HCT116 (cell line): ENCODE data around the gene MISP. TPM values are rescaled to one million over a fixed set of nuclear protein-coding genes. Genes with fewer than 3 reads are reported as not detected.

ENCODE experiments used
- ATAC-seq: fragments of 200-7000 bp; cut with Tn5 transposase; 2 replicates; pipeline ENCODE4 v1.9.1; 2020; ENCODE audit warnings: mild to moderate bottlenecking, moderate library complexity
- BruUV-seq: library from RNA; stranded (reverse); fragments of 400-500 nt; replicated peaks from 2 replicates; lab custom pipeline; 2021; lab: Mats Ljungman, UMichigan
- CTCF ChIA-PET: fragments of 300-600 bp; sonication (Branson Sonifier 250); formaldehyde crosslinking; loops from one replicate; lab custom pipeline; 2021; ENCODE audit warnings: antibody characterized with exemption; lab: Charles Lee
- POLR2A ChIA-PET: fragments of 300-600, 350-600 bp; sonication (Branson Sonifier 250); formaldehyde crosslinking; loops from one replicate; lab custom pipeline; 2021; ENCODE audit warnings: antibody characterized with exemption; lab: Charles Lee
- RAD21 ChIA-PET, 2 experiments: fragments of 300-600 bp; sonication (Branson Sonifier 250); formaldehyde crosslinking; loops; one replicate each; lab custom pipeline; 2023; ENCODE audit warnings: low total read pairs in 2 of 2; ENCODE audit not compliant: uncharacterized antibody in 2 of 2, unreplicated experiment in 2 of 2, low non-redundant PET in 1 of 2; lab: Charles Lee
- DNase-seq: peaks from one replicate; pipeline ENCODE4 v3.0.0-alpha.2; 2010; ENCODE audit warnings: low read depth, low spot score
- H2AFZ ChIP-seq: fragments of 200-600 bp; shearing (Covaris generic), sonication (generic); 2 replicates; pipeline ENCODE4 v1.6.1; 2017; ENCODE audit warnings: low read depth, mixed run types, mixed read lengths, antibody characterized with exemption, low read length; ENCODE audit not compliant: poor library complexity, severe bottlenecking
- H3K27ac ChIP-seq: 2 replicates; pipeline ENCODE4 v1.5.1; 2012; ENCODE audit warnings: low read depth, low read length
- H3K27me3 ChIP-seq: fragments of 200-600 bp; sonication (generic); 2 replicates; pipeline ENCODE4 v1.6.1; 2016; ENCODE audit warnings: mixed run types, low read length, mixed read lengths; ENCODE audit not compliant: insufficient read depth
- H3K36me3 ChIP-seq, 2 experiments: fragments of 200-500 bp in 1 of 2; fragments of 200-600 bp in 1 of 2; sonication (Bioruptor generic) in 1 of 2; sonication (generic) in 1 of 2; 2 replicates each; pipeline versions ENCODE4 v1.5.1 to v1.6.1; 2014 to 2016; ENCODE audit warnings: low read length in 2 of 2, inconsistent platforms in 1 of 2, mixed read lengths in 1 of 2, mixed run types in 1 of 2; ENCODE audit not compliant: insufficient read depth in 2 of 2, control insufficient read depth in 1 of 2
- H3K4me1 ChIP-seq, 2 experiments: fragments of 200-600 bp in 1 of 2; sonication (generic) in 1 of 2; 2 replicates each; pipeline versions ENCODE4 v1.5.1 to v1.6.1; 2012 to 2017; ENCODE audit warnings: low read length in 2 of 2, inconsistent platforms in 1 of 2, mild to moderate bottlenecking in 1 of 2, mixed read lengths in 1 of 2, mixed run types in 1 of 2, moderate library complexity in 1 of 2; ENCODE audit not compliant: insufficient read depth in 2 of 2, control insufficient read depth in 1 of 2
- H3K4me2 ChIP-seq: fragments of 200-600 bp; sonication (generic); 2 replicates; pipeline ENCODE4 v1.6.1; 2017; ENCODE audit warnings: mixed run types, low read length, mixed read lengths
- H3K4me3 ChIP-seq, 2 experiments: fragments of 200-600 bp in 1 of 2; sonication (generic) in 1 of 2; replicated peaks in 1 of 2; 2 replicates each; pipeline ENCODE4 v1.5.1; 2011 to 2016; ENCODE audit warnings: low read length in 2 of 2, control low read depth in 1 of 2, low read depth in 1 of 2, mild to moderate bottlenecking in 1 of 2, mixed read lengths in 1 of 2, mixed run types in 1 of 2
- H3K79me2 ChIP-seq: fragments of 200-600 bp; sonication (generic); 2 replicates; pipeline ENCODE4 v1.6.1; 2017; ENCODE audit warnings: mild to moderate bottlenecking, mixed run types, low read length, moderate library complexity, mixed read lengths; ENCODE audit not compliant: insufficient read depth
- H3K9ac ChIP-seq: fragments of 200-600 bp; sonication (generic); 2 replicates; pipeline ENCODE4 v1.6.1; 2016; ENCODE audit warnings: low read length, mixed read lengths
- H3K9me2 ChIP-seq: fragments of 200-600 bp; sonication (generic), shearing (Covaris generic); 2 replicates; pipeline ENCODE4 v1.6.1; 2017; ENCODE audit warnings: mixed run types, mild to moderate bottlenecking, moderate library complexity; ENCODE audit not compliant: insufficient read depth
- H3K9me3 ChIP-seq, 2 experiments: fragments of 200-500 bp in 1 of 2; fragments of 200-600 bp in 1 of 2; sonication (Bioruptor generic) in 1 of 2; sonication (generic) in 1 of 2; 2 replicates each; pipeline ENCODE4 v1.6.1; 2014 to 2017; ENCODE audit warnings: low read length in 2 of 2, mixed read lengths in 2 of 2, inconsistent platforms in 1 of 2, low read depth in 1 of 2, mild to moderate bottlenecking in 1 of 2, mixed run types in 1 of 2, moderate library complexity in 1 of 2; ENCODE audit not compliant: control insufficient read depth in 1 of 2, insufficient read depth in 1 of 2
- H4K20me1 ChIP-seq: fragments of 200-600 bp; sonication (generic), shearing (Covaris generic); 2 replicates; pipeline ENCODE4 v1.6.1; 2017; ENCODE audit warnings: mixed run types, mild to moderate bottlenecking, moderate library complexity; ENCODE audit not compliant: insufficient read depth
- CBX3 ChIP-seq: IDR thresholded peaks from 2 replicates; pipeline ENCODE4 v1.6.1; 2012; ENCODE audit warnings: low read depth
- CEBPB ChIP-seq: IDR thresholded peaks from 2 replicates; pipeline ENCODE4 v1.6.1; 2012; ENCODE audit warnings: low read depth
- ELF1 ChIP-seq: IDR thresholded peaks from 2 replicates; pipeline ENCODE4 v1.6.1; 2012; ENCODE audit warnings: low read depth, borderline replicate concordance
- EZH2phosphoT487 ChIP-seq: fragments of 200-600 bp; IDR thresholded peaks from 2 replicates; pipeline ENCODE4 v1.6.1; 2018; ENCODE audit warnings: antibody characterized with exemption, borderline replicate concordance
- MAX ChIP-seq: IDR thresholded peaks from 2 replicates; pipeline ENCODE4 v1.6.1; 2012
- POLR2A ChIP-seq: IDR thresholded peaks from 2 replicates; pipeline ENCODE4 v1.7.0; 2011; ENCODE audit warnings: borderline replicate concordance; ENCODE audit not compliant: insufficient read depth, insufficient read length; ENCODE audit errors: extremely low read depth
- SIN3A ChIP-seq: IDR thresholded peaks from 2 replicates; pipeline ENCODE4 v1.6.1; 2012; ENCODE audit warnings: low read depth
- TCF7L2 ChIP-seq: IDR thresholded peaks from 2 replicates; pipeline ENCODE4 v1.7.0; 2011; ENCODE audit warnings: borderline replicate concordance, inconsistent platforms; ENCODE audit not compliant: insufficient read depth, insufficient read length; ENCODE audit errors: extremely low read depth
- YY1 ChIP-seq: IDR thresholded peaks from 2 replicates; pipeline ENCODE4 v1.6.1; 2011; ENCODE audit warnings: low read length, low read depth, moderate library complexity, mild to moderate bottlenecking; ENCODE audit not compliant: insufficient replicate concordance; ENCODE audit errors: extremely low read depth
- ZNF274 ChIP-seq: fragments of 200-500 bp; sonication (Bioruptor generic); IDR thresholded peaks from 2 replicates; pipeline ENCODE4 v1.6.1; 2014; ENCODE audit warnings: mild to moderate bottlenecking, low read depth, low read length, inconsistent platforms
- intact Hi-C: fragments of 100-400 bp; cut with micrococcal nuclease; formaldehyde crosslinking; loops from 2 replicates; pipeline ENCODE4 v1.10.0; 2022
- total RNA-seq: library from RNA; stranded (reverse); gene quantifications from one replicate; pipeline ENCODE4 v1.2.1, GENCODE V29; 2021; ENCODE audit not compliant: unreplicated experiment

MISP gene
- total RNA-seq, 1 experiment from 2014 or later, result 38.2 TPM

- Histone ChIP-seq H3K27ac (no peak overlapping the region), H3K27me3 (no peaks in the 10 kb centered on the region), H3K4me1 (peaks cover 11 to 14% of the 10 kb centered on the region in 2 experiments), H3K4me3 (no peak overlapping the region), H3K9me3 (peaks cover 0 to 6% of the 10 kb centered on the region in 2 experiments; a peak in 1 of 4 replicates), H3K9ac (no peak overlapping the region), H4K20me1 (no peaks in the 10 kb centered on the region), H3K4me2 (no peak overlapping the region), H3K9me2 (no peaks in the 10 kb centered on the region), H3K36me3 (no peaks in the 10 kb centered on the region; a peak in 1 of 4 replicates), H3K79me2 (no peaks in the 10 kb centered on the region), H2AFZ (no peak overlapping the region)
- no peak for ATAC-seq
- no TSS peak for BruUV-seq
- RAD21 ChIA-PET, result no interaction called here
- no peak for TF ChIP-seq TCF7L2
- no peak for TF ChIP-seq CEBPB
- TF ChIP-seq YY1, result no peak
- TF ChIP-seq ZNF274, result no peak
- no peak for TF ChIP-seq ELF1
- TF ChIP-seq SIN3A, result no peak
- TF ChIP-seq CBX3, result no peak
- TF ChIP-seq POLR2A, result no peak
- no peak for TF ChIP-seq MAX
- no peak for TF ChIP-seq EZH2phosphoT487
- POLR2A ChIA-PET, result no interaction called here
- DNase-seq, result no peak
- CTCF ChIA-PET, result no interaction called here
- intact Hi-C loops, result no loop called here
Observed at GRCh38 chr19:718991-719512, 31.9 kb upstream of the MISP start.
